Measurements from ENCODE around the gene EFHC1.

GRCh38 chr6:52507557-52508260, 87.6 kb downstream of the EFHC1 start:
- no peak for TF ChIP-seq POLR2AphosphoS5 (IDR thresholded peaks at IDR 0.05; ENCODE audit: low read depth, low read length)
- no peak for TF ChIP-seq POLR2A (IDR thresholded peaks at IDR 0.05; ENCODE audit: low read depth, low read length)

Measured in GM12892 (cell line).